LoVo (cell line): ENCODE results near the gene KATNAL2.
"Not testable (repeated sequence)": the region's sequence is repeated elsewhere in the genome, so short reads cannot be mapped to it uniquely, and the experiment has no call there.

Experiments
- DNase-seq: peaks from one replicate; pipeline ENCODE4 v3.0.0-alpha.2; 2016; ENCODE audit warnings: low spot score

The KATNAL2 gene

GRCh38 chr18:47032945-47033344 lies 115.5 kb downstream of the KATNAL2 start:
- DNase-seq = no peak

GRCh38 chr18:47034591-47034990 lies 117.2 kb downstream of the KATNAL2 start:
- not testable (repeated sequence) for DNase-seq

- DNase-seq = no peak
These were observed 117.8 kb downstream of the KATNAL2 start, which contains the start of gene ELOA2 for GRCh38 chr18:47035156-47035671. Gene ELOA2, minus strand, starts transcription at chr18:47035621. Its CDS starts 357 bp downstream, at chr18:47035264.

DNA sequence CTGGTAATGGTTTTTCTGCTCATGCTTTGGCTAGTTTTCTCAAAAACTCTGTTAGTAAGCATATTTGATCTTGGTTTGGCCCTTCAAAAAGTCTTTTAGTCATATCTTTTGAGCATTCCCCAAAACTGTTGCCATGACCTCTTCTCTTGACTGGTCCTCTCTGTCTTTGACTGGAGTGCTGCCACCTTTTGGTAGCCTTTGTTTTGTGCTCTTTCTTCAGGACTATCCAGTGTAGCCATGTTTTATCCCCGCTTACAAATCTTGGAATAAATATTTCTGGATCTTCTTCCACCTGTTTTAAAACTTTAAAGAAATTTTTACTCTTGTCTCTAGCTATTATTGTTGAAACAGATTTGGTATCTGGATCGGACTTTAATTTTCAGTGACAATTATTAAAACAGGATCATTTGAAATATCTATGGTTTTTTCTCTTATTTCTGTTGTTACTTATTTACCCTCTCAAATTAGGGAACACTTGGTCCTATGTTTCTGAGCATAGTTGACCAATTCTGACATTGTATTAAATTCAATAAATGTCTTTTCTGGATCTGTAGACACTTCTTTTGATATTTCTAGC lies 119.0 kb downstream of the KATNAL2 start:
- DNase-seq = peak; percentile 19

DNA sequence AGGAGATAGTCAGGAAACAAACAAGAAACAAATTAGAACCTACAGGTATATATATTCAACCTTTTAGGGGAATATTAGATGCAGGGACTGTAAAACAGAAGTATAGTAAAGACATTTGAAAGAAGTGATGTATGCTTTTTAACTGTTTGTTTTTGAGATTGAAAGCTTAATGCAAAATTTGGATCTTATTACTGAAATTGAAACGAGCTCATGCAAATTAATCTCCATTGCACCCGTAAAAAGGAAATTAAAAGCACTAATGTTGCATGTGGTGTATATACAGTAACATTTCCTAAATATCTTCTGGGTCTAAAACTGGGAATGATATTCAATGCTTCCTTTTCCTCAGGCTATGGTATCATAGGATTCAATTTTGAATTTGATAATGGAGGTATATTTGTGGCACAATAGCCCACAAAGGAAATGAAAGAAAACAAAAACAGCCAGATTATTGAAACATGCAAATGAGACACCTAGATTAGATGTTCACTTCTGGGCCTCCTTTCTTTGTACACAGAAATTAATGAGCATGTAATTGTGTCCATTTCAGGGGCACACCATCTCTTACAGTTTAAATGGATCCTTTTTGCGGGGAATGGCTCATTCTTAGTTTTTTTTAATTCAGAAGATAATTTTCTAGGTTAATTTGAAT lies 119.7 kb downstream of the KATNAL2 start:
- DNase-seq = no peak

- DNase-seq = no peak
These were observed 123.6 kb downstream of the KATNAL2 start for GRCh38 chr18:47040982-47041381.

DNA sequence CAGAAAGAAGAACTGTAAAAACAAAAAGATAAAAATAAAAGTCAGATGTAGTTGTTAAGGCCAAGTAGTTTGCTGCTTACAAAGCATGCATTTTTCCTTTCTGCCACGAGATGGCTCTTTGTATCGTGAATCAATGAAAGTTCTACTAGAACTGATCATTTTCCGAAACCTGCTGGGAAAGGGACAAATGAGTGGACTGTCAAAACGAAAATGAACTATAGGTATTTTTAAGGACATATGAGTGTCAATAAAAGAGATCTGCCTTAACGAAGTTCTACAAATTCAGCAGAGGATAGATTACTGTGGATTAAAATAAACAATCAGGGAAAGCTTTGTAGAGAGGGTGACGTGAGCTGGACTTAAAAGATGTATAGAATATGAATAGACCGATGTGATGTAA lies 133.1 kb downstream of the KATNAL2 start:
- peak; percentile 50 for DNase-seq

- no peak for DNase-seq
These were observed 137.0 kb downstream of the KATNAL2 start for GRCh38 chr18:47054369-47054768.

- DNase-seq = no peak
These were observed 145.1 kb downstream of the KATNAL2 start for GRCh38 chr18:47062471-47062870.

- no peak for DNase-seq
These were observed 145.7 kb downstream of the KATNAL2 start for GRCh38 chr18:47063096-47063495.

DNA sequence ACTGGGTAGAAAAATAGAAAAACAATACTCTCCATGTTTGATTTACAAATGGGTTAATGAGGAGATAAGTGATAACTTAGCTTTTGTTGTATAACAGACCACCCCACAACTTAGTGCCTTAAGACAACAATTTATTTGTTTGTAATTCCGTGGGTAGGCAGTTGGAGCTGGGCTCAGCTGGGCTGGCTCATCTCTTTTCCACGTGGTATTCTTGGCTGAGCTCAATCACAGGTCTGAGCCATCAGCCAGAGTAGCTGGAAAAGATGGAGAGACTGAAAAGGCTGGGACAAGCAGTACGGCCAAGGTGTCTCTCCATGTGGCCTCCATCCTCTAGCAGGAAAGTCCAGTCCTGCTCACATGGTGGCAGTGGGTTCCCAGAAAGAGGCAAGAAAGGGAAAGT lies 150.2 kb downstream of the KATNAL2 start:
- DNase-seq = no peak

- DNase-seq = peak; percentile 55
These were observed 157.9 kb downstream of the KATNAL2 start for GRCh38 chr18:47075098-47075883.

- no peak for DNase-seq
These were observed 159.7 kb downstream of the KATNAL2 start for GRCh38 chr18:47077111-47077510.

DNA sequence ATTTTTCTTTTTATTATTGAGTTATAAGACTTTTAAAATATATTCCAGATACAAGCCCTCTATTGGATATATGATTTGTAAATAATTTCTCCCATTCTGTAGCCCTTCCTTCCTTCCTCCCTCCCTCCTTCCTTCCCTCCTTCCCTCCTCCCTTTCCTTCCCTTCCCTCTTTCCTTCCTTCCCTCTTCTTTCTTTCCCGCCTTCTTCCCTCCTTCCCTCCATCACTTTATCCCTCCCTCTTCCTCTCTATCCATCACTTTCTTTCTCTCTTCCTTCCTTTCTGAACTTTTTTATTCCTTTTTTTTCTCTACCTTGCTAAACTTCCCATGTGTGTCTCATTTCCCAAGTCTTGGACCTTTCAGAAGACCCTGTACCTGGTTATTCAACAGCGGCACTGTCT lies 163.5 kb downstream of the KATNAL2 start:
- no peak for DNase-seq

DNA sequence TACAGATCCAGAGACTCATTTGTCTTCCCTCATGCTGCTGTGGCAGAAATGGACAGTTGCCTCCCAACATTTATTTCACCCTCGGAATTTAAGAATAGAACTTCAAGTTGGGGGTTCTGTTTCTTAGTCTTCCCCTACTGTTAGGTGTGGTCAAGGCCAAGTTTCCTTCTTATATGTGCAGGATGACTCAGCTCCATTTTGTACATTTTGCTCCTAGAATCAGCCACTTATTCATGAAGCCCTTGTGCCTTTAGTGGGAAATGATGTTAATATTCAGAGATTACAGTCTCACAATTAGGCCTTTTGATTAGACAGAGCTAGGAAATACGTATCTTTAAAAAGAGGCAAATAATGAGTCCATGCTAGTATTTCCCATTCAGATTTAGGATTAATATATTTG lies 164.2 kb downstream of the KATNAL2 start:
- no peak for DNase-seq

- DNase-seq = no peak
These were observed 170.3 kb downstream of the KATNAL2 start for GRCh38 chr18:47087676-47088075.

DNA sequence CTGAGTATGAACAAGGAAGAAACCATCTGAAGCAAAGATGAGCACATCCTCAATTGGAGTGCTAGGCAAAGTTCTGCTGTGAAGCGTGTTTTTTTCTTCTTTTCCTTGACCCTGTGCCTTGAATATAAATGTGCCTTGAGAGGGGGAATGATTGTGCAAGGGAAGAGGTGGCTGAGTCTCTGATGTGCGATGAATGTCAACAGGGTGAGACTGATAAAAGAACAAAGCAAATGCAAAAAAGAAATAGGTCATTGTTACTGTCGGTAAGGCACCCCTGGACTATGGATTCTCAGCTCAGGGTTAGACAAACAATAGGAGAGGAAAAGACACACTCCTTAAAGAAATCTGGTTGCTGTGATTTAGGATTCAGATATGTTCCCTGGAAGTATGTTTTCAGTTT lies 178.4 kb downstream of the KATNAL2 start:
- DNase-seq = no peak

DNA sequence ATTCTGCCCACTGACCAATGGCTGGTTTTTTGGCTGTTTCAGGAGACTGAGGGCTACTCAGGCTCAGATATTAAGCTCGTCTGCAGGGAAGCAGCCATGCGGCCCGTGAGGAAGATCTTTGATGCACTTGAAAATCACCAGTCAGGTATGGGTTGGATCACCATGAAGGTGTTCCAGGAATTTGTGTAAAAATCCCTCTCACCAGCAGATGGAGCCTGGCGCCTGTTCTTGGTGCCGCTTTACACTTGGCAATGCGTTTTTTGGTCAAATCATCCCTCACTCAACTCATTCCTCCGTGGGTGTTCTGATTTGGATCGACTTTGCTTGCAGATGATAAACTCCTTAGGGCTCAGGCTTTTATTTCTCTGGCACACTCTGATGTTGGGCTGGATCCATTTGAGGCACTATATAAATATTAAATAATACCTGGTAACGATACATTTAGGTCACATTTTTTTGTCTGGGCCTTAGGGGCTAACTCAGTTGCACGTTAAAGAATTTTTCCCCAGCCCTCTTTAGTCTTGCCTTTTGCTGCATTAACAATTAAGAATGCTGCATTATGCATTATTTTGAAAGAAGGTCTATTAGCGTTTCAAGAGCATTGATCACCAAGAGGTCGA lies 182.9 kb downstream of the KATNAL2 start:
- peak; percentile 42 for DNase-seq

DNA sequence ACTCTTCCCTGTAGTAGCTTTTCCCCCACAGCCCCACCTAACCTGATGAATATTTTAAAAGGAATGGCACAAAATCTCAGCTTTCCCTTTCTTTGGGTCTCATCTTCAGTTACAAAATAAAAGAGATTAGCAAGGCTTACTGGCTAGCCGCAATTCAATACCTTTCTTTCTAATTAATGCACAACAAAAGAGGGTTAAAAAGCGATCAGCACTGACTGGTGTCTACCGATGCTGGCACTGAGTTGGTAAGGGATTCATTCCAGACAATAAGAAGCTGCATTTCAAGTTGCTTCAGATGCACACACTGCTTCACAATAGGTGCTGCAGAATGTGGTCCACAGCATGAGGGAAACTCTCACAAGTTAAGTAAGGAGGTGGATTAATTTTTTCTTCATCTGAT lies 191.0 kb downstream of the KATNAL2 start:
- DNase-seq = no peak

- no peak for DNase-seq
These were observed 191.6 kb downstream of the KATNAL2 start for GRCh38 chr18:47108998-47109405.

DNA sequence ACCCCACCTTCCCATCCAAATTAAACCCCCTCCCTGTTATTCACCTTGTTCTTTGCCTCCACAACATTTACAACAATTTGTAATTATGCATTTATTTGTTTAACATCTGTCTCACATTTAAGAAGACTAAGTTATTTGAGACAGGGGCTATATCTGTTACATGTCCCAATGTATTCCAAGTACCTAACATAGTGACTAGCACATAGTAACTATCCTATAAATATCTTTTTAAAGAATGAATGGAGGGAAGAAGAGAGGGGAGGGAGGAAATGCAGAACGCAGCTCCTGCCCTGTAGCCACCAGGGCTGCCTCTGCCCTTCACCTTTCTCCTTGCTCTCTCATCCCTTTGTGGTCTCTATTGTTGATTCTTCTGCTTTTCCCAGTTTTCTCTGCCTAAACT lies 192.3 kb downstream of the KATNAL2 start:
- no peak for DNase-seq

DNA sequence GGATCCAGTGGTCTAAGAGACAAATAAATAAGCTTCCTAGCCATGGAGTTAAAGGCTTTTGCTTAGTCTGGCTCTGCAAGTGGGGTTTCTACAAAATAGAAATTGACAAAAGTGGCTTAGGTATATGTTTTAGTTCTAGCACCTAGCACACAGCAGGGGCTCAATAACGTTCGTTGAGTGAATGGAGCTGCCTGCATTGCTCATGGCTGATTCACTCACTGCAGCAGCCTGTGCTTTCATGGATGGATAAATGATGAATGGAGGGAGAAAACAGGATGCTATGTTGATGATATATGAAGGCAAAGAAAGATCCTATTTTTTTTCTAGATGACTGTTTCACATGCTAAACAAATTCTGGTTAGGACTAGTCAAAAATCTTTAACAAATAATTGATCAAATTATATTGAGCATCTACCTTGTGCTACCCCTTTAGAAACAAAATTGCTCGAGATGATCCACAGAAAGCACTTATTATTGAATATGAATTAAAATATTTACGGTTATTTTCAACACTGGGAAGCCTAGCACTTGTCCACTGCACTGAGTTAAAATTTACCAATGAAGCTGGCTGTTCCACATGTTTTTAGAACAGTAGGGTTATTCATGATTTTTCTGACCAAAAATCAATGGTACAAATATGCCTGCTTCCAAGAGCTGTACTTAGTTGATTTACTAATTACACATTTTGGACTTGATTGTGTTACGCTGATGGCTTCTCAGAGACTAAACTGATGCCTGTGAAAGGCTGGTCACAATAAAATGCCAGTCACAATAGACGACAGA lies 193.3 kb downstream of the KATNAL2 start:
- DNase-seq = no peak
